ACC112 (cell line): Measurements from ENCODE around the gene UQCRHL.

Source experiments
- H2AFZ ChIP-seq: fragments of 200-600 bp; sonication (generic); one replicate; pipeline ENCODE4 v1.6.0; 2017; ENCODE audit warnings: antibody characterized with exemption, low read length; ENCODE audit not compliant: unreplicated experiment
- H3K27ac ChIP-seq: fragments of 200-600 bp; sonication (generic); 2 replicates; pipeline ENCODE4 v1.5.1; 2014; ENCODE audit warnings: low read depth, mild to moderate bottlenecking, antibody characterized with exemption, low read length, moderate library complexity
- H3K27me3 ChIP-seq: fragments of 200-600 bp; sonication (generic); 2 replicates; pipeline ENCODE4 v1.6.1; 2014; ENCODE audit warnings: mild to moderate bottlenecking, antibody characterized with exemption, low read length, moderate library complexity, mixed read lengths; ENCODE audit not compliant: insufficient read depth
- H3K36me3 ChIP-seq: fragments of 200-600 bp; sonication (generic); 2 replicates; pipeline ENCODE4 v1.6.1; 2016; ENCODE audit warnings: mild to moderate bottlenecking, antibody characterized with exemption, low read length, moderate library complexity, mixed read lengths; ENCODE audit not compliant: insufficient read depth
- H3K4me1 ChIP-seq: fragments of 200-600 bp; sonication (generic); one replicate; pipeline ENCODE4 v1.6.1; 2016; ENCODE audit warnings: low read length, mixed read lengths; ENCODE audit not compliant: insufficient read depth, unreplicated experiment, control insufficient read depth
- H3K4me3 ChIP-seq: fragments of 200-600 bp; sonication (generic); 2 replicates; pipeline ENCODE4 v1.5.1; 2014; ENCODE audit warnings: mild to moderate bottlenecking, low read depth, low read length
- H3K79me2 ChIP-seq: fragments of 200-600 bp; sonication (generic); one replicate; pipeline ENCODE4 v1.6.0; 2016; ENCODE audit warnings: low read length; ENCODE audit not compliant: control insufficient read depth, unreplicated experiment, insufficient read depth

The UQCRHL gene

DNA sequence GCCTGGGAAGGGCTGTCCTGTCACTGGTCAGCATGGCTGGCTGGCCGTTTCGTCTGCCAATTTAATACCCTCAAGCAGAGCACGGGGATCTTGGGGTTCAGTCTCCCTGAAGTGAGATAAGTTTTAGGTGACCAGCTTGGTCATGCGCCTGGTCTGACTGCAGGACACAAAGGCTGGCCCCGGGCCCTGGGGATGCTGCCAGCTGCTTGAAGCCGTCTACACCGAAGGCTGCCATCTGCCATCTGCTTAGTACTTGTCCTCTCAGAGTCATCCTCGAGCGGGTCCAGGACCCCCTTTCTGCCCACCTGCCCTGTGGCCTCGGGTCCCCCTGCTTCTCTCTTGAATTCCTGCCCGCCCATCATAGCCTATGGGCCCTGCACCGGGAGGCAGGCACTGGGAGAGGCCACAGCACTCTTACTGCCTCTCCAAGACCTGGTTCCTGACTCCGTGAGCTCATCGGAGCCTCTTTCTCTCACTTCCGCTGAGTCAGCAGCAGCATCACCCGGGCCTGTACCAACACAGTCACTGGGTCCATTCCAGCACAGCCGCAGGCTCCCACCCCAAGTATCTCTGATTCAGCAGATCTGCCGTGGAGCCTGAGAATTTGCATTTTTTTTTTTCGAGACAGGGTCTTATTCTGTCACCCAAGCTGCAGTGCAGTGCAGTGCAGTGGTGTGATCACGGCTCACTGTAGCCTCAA, 41.8 kb downstream of the UQCRHL start:
- Histone ChIP-seq H3K36me3 (peaks cover 6% of the 10 kb centered on the region; the same call in 1 of the 2 replicates), H3K27ac (peak overlapping the region; percentile 32; the same call in 1 of the 2 replicates), H3K27me3 (no peaks in the 10 kb centered on the region), H2AFZ (no peak overlapping the region), H3K4me3 (no peak overlapping the region), H3K79me2 (peaks cover 35% of the 10 kb centered on the region), H3K4me1 (peaks cover 12% of the 10 kb centered on the region)

DNA sequence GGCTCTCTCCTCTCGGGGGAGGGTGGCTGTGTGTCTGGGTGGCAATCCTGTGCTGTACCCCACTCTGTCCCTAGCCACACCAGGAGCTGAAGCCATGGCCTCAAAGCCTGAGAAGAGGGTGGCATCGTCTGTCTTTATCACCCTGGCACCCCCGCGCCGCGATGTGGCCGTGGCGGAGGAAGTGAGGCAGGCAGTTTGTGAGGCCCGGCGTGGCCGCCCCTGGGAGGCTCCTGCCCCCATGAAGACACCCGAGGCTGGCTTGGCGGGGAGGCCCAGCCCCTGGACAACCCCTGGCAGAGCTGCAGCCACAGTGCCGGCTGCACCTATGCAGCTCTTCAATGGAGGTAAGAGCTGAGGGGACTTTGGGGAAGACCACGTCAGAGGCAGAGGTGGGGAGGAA, 42.6 kb downstream of the UQCRHL start:
- Histone ChIP-seq H3K4me3 (no peak overlapping the region), H3K79me2 (peaks cover 36% of the 10 kb centered on the region), H3K27ac (no peak overlapping the region), H3K27me3 (no peaks in the 10 kb centered on the region), H2AFZ (no peak overlapping the region), H3K36me3 (no peaks in the 10 kb centered on the region), H3K4me1 (peaks cover 15% of the 10 kb centered on the region)

DNA sequence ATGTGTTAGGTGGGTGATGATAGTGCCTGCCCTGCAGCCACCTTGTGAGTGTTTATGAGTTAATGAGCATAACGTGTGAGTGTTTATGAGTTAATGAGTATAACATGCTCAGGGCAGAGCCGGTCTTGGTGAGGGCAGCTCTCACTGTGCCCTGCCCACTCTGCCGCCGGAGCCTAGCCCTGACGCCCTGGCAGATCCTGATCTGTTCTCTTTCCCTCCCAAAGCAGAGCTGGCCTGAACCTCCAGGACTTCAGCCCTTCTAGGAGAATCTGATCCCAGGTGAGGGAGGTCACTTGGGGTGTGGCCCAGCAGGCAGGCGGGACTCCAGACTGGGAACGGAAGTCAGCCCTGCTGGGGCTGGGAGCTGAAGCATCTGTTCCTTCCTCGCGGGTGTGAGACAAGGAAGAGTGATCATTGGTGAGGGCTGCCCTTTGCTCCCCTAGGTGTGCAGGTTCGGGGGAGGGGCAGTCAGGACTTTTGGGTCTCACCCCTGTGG, 43.1 kb downstream of the UQCRHL start:
- H3K4me3 ChIP-seq: no peak overlapping the region
- peaks cover 38% of the 10 kb centered on the region for H3K79me2 ChIP-seq
- peaks cover 15% of the 10 kb centered on the region for H3K4me1 ChIP-seq
- no peaks in the 10 kb centered on the region for H3K36me3 ChIP-seq
- H3K27ac ChIP-seq: no peak overlapping the region
- no peaks in the 10 kb centered on the region for H3K27me3 ChIP-seq
- H2AFZ ChIP-seq: no peak overlapping the region

DNA sequence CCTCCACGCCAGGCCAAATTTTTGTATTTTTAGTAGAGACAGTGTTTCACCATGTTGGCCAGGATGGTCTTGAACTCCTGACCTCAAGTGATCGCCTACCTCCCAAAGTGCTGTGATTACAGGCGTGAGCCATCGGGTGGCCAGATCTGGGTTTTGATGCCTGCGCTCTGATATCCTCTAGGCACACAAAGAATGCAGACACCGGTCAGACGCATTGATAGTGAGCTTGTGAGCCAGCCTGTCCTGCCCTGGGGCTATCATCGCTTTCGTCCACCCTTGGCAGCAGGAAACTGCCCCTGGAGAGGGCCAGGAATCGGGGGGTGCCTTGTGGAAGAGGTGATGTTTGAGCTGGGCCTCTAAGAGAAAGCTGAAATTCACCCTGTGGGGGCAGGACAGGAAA, 44.9 kb downstream of the UQCRHL start:
- no peaks in the 10 kb centered on the region for H3K36me3 ChIP-seq
- no peak overlapping the region for H3K4me3 ChIP-seq
- no peak overlapping the region for H3K27ac ChIP-seq
- no peak overlapping the region for H2AFZ ChIP-seq
- H3K27me3 ChIP-seq: no peaks in the 10 kb centered on the region
- peaks cover 22% of the 10 kb centered on the region for H3K4me1 ChIP-seq
- peaks cover 43% of the 10 kb centered on the region for H3K79me2 ChIP-seq

DNA sequence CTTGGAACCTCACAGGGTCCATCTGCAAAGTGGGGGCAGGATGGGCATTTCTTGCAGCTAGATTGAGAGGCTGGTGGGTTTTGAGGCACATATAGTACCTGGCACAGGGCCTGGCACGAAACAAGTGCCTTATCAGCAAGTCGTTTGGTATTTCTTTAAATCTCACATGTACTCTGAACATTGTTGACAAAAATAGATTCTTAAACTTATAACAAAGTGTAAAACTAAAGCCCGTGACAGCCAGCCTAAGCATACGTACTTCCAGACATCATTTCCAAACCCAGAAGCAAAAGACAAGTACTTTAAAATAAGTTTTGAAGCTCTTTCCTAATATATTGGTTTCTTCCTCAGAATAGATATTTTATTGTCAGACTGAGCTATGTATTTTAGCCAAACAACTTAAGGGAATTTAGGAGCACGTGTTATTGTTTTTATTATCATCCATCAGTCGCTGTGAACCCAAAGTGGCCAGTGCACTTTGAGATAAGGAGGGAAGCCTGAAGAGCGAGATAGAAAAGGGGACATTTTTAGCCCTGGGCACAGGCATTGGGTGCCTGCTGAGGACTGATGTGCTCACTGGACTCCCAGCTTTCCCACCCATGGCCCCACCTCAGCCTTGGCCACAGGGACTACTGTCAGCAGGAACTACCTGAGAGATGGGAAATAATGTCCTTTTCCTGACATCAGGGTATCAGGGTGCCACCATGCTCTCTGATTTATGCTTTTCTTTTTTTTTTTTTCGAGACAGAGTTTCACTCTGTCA, 45.9 kb downstream of the UQCRHL start:
- Histone ChIP-seq H3K4me3 (peak overlapping the region; percentile 76), H3K27ac (peak overlapping the region; percentile 82), H3K79me2 (peaks cover 43% of the 10 kb centered on the region), H2AFZ (no peak overlapping the region), H3K4me1 (peaks cover 26% of the 10 kb centered on the region), H3K36me3 (no peaks in the 10 kb centered on the region), H3K27me3 (no peaks in the 10 kb centered on the region)

DNA sequence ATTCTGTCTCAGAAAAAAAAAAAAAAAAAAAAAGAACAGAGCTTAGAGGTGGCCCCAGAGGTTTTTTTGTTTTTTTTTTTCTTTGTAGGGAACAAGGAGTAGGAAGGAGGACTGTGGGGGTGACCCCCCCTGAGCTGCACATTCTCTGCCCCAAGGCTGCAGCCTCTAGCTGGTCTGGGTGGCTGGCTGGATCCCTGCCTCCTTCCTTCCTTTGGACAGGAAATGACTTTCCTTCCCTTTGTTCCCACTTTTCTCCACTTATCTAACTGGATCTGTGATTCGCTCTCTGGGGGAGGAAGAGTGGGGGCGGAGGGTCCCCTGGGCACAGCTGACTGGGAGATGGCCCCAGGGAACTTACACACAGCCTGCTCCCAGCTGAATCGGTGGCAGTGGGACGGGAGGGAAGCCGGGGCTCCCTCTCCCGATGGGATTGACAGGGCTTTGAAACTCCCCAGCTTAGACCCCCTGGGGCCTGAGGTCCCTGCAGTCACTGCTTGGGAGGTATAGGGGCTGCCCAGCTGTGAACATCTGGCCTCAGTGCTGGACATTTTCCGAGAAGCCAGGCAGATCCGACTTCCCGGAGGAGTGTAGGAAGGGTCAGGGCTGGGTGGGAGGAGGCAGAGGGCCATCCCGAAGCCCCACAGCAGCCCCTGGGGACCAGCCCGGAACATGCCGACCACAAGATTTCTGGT, 46.8 kb downstream of the UQCRHL start:
- H3K4me1 ChIP-seq: peaks cover 28% of the 10 kb centered on the region
- H3K27me3 ChIP-seq: no peaks in the 10 kb centered on the region
- H2AFZ ChIP-seq: no peak overlapping the region
- H3K36me3 ChIP-seq: no peaks in the 10 kb centered on the region
- peak overlapping the region; percentile 76 for H3K4me3 ChIP-seq
- peaks cover 43% of the 10 kb centered on the region for H3K79me2 ChIP-seq
- peak overlapping the region; percentile 82 for H3K27ac ChIP-seq

DNA sequence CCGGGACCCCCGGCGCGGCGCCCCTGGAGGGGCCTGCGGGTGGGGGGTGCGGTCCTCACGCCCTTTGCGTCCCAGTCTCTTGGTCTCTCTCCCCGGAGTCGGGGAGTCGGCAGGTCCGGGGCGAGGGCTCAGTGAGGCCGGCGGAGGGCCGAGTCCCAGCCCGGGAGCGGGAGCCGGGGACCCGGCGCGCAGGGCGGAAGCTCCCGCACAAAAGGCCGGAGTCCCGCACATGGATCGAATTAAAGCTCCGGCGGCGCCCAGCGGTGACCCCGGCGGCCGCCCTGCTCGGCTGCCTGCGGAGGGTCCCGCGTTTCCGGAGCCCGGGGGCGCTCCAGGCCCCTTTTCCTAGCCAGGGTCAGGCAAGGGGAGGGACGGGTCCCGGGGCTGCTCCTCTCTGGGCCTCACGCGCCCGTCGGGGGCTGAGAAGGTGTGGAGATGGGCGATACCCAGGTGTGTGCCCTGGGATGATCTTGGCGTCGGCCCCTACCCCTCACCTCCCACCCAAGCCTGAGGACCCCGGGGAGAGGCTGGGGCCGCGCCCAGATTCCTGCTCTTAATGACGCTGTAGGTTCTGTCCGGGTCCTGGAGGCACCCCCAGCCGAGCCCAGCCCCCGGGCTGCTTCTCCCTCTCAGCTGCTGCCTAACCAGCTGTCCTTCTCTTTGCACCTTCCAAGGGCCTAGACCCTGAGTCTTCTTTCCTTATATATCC, 48.3 kb downstream of the UQCRHL start:
- H2AFZ ChIP-seq: no peak overlapping the region
- peak overlapping the region; percentile 76 for H3K4me3 ChIP-seq
- peak overlapping the region; percentile 82 for H3K27ac ChIP-seq
- H3K79me2 ChIP-seq: peaks cover 36% of the 10 kb centered on the region
- H3K4me1 ChIP-seq: peaks cover 32% of the 10 kb centered on the region
- no peaks in the 10 kb centered on the region for H3K27me3 ChIP-seq
- no peaks in the 10 kb centered on the region for H3K36me3 ChIP-seq

DNA sequence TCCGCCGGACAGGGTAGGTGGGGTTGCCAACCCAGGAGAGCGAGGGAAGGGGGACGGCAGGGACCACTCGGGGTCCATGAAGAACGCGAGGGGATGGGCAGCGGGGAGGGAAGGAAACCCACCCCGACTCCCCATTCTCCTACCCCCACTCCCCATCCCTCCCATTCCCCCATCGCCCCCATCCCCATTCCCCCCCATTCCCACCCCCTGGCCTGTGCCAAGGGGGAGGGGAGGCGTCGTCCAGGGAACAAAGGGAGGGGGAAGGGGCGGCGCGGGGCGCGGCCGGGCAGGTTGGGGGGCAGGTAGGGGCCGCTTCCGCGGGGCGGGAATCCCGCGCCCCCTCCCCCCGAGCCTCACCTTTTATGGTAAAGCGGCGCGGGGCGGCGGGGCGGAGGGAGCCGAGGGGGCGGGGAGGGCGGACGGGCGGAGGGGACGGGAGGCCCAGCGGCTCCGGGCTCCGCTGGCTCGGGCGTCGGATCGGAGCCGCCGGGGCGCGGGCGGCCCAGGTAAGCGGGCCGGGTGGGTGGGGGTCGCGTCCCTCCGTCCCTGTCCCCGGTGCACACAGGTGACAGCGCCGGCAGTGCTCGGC, 49.0 kb downstream of the UQCRHL start, which contains the start of gene FBLIM1:
TSS of gene FBLIM1 (plus strand) at position 453 of the 589 bp plus-strand sequence. CDS start 6,189 bp downstream, outside the sequence.
- H3K4me3 ChIP-seq: peak within 1 kb of the TSS; percentile 76
- H3K27ac ChIP-seq: peak within 1 kb of the TSS; percentile 82
- peaks cover 32% of the 10 kb centered on the region for H3K4me1 ChIP-seq
- no peaks in the 10 kb centered on the region for H3K27me3 ChIP-seq
- H3K36me3 ChIP-seq: no peaks in the 10 kb centered on the region
- peaks cover 31% of the 10 kb centered on the region for H3K79me2 ChIP-seq
- no peak within 1 kb of the TSS for H2AFZ ChIP-seq

DNA sequence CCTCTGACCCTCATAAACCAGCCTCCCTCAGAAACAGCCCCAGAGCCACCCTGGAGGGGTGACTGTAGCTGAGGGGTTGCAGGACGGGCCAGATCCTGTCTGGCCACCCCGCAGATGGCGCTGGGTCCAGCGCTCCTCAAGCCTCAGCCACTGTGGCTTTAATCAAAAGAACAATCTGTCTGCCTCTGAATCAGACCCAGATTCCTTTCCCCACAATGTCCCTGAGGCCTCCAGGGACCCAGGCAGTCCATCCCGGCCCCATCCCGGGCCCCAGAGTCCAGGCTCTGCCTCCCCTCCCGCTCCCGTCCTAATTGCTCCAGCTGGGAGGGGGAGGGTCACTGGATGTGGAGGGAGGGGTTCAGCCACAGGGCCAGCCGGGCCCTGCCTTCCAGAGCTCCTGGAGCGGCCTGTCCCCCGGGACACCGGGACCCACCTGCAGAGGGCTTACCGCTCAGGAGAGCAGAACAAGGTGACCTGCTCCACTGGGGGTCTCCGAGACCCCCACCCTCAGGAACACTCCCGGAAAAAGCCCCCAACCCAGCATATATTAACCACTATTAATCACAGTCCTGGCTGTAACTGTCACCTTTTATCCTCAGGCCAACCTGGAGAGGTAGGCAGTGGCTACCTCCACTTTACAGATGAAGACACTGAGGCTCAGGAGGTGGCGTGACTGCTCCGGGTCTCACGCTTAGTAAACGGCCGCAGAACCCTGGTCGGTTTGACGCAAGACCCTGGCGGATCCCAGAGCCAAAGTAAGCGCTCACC, 49.7 kb downstream of the UQCRHL start:
- Histone ChIP-seq H3K4me3 (peak overlapping the region; percentile 76), H3K27ac (no peak overlapping the region), H3K4me1 (peaks cover 32% of the 10 kb centered on the region), H3K79me2 (peaks cover 30% of the 10 kb centered on the region), H2AFZ (no peak overlapping the region), H3K27me3 (no peaks in the 10 kb centered on the region), H3K36me3 (no peaks in the 10 kb centered on the region)
